HG02840 (cell line): Measurements from ENCODE around the gene STAU1.
"Not testable (repeated sequence)": the region's sequence is repeated elsewhere in the genome, so short reads cannot be mapped to it uniquely, and the experiment has no call there.

ENCODE experiments used
- ATAC-seq: cut with Tn5 transposase; IDR thresholded peaks from one replicate; pipeline ENCODE4 v1.9.1; 2021; ENCODE audit warnings: mild to moderate bottlenecking, moderate library complexity, moderate number of reproducible peaks; ENCODE audit not compliant: unreplicated experiment, low FRiP score

The STAU1 gene

DNA sequence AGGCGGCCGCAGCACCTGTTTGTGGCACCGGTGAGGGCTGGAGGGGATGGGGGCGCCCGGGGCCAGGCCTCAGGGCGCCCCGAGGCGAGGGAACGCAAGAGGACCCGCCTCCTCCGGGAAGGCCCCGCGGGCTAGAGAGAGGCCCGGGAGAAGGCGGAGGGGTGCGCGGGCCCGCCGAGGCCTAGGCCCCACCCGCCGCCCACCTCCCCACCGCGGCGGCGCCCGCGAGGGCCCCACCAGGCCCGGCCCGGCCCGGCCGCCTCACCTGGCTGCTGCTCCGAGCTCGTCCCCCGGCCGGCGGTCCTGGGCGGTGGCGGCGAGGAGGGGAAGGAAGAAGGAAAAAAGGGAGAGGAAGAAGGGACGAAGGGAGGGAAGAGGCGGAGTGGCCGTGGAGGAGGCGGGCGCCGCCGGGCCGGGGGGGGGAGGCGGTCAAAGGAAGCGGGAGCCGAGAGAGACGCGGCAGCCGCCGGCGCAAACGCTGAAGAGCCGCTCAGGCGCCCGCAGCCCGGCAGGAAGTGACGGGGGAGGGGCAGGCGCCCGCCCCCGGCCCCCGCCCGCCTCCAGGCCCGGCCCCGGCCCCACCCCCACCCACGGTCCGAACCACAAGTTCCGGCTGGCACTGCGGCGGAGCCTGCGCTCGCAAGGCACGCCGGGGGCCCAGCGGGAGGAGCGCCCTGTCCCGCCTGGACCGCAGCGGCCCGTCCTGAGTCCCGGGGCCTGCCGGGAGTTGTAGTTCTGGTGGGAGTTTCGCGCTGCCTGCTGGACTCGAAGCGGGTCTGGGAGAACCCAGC, at the start of gene STAU1:
STAU1 (minus strand) TSS at position 484 of the 791 bp plus-strand sequence. CDS start 22,133 bp downstream, outside the sequence.
- ATAC-seq: peak; percentile 77

GRCh38 chr20:49237531-49237930, 49.4 kb upstream of the STAU1 start:
- ATAC-seq: no peak

DNA sequence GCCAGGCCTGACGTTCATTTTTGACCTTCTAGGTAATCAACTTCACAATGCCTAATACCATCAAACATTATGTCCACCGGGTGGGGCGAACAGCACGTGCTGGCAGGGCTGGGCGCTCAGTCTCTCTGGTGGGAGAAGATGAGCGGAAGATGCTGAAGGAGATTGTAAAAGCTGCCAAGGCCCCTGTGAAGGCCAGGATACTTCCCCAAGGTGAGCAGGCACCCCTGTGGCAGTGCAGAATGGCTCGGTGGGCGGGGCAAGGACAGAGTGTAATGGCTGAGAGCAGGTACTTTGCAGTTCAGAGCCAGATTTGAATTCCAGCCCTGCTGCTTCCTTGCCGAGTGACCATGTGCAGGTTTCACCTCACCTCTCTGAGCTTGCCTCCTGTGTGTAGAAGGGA, 48.2 kb upstream of the STAU1 start:
- no peak for ATAC-seq

GRCh38 chr20:49234831-49235230, 46.7 kb upstream of the STAU1 start:
- no peak for ATAC-seq

DNA sequence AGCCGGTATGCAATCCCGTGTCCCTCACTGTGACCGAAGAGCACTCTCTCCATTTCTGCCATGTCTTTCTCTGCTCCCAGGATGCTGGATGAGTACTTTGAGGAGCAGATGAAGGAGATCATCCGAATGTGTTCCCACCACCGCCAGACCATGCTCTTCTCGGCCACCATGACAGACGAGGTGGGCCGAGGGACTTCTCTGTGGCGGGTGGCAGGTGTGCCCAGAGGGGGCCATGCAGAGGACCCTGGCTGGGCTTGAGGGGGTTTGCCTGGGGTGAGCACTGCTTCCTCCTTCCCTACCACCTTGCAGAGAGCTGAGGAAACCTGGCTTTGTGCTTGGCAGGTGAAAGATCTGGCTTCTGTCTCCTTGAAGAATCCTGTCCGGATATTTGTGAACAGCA, 45.1 kb upstream of the STAU1 start:
- ATAC-seq: no peak

DNA sequence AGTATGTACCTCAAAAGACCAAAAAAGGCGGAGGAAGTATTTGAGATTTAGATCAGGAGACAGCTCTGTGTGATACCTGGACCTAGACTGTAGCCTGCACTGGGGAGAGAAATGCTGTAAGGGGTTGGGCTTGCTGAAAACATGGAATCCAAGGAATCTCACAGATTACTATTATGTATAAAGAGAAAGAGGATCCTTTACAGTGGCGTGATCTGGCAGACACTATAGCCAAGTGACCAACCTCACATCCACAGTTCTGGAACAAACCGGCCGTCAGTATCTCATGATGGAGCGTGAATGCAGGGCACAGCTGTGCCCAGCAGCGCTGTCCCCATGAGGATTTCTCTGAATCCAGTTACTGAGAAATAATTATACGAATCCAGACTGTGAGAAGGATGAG, 43.3 kb upstream of the STAU1 start:
- ATAC-seq: no peak

GRCh38 chr20:49230561-49231133, 42.5 kb upstream of the STAU1 start:
- no peak for ATAC-seq

DNA sequence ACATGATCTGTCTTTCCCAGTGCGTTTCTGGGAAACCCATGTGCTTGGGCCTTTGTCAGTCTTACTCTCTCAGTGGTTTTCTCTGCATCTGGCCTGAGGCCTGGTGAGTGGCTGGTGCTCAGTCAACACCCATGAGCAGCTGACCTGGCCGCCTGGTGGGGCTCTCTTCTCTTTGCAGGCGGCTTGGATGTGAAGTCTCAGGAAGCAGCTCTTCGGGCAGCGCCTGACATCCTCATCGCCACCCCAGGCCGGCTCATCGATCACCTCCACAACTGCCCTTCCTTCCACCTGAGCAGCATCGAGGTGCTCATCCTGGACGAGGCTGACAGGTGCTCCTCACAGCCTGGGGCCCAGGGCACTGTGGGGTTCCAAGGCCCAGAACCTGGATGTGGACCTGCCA, 41.9 kb upstream of the STAU1 start:
- no peak for ATAC-seq

GRCh38 chr20:49229381-49229780, 41.2 kb upstream of the STAU1 start:
- no peak for ATAC-seq

- ATAC-seq: no peak
Measured at GRCh38 chr20:49228676-49229075, 40.5 kb upstream of the STAU1 start.

- no peak for ATAC-seq
Measured at GRCh38 chr20:49225896-49226295, 37.8 kb upstream of the STAU1 start.

DNA sequence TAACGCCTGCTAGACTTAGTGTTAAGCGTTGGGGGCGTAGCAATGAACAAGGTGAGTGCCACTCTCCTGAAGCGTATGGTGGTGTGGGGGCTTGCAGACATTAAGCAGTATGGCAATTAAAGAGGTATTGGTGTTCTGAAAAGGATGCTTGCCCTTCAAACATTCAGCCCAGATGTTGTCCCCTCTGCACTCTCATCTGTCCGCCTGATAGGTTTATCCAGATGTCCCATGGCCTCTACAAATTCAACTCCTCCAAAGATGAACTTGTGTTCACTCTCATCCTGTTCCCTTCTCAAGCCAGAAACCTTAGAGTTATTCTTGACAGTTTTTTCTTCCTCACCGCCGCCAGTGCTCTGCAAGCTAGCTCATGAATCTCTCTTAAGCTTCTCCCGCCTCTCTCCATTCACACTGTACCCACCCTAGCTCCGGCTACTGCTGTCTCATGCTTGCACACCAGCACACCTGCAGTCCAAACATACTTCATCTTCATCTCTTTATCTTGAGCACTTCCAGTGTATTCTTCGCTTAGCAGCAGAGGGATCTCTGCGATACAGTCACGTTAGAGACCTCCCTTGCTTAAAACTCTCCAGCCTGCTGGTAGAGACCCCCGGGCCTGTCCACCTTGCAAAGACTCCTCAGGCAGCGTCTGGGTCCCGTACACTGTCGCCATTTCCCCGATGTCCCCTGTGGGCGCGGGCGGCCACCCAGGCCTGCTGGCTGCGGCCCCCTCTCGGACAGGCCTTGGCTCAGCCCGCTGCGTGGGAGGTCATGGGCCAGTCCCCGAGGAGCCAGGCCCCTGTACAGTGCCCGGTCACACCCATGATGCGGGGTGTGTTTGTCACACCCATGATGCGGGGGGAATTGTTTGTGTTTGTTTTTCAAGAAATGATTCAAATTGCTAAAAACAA, 32.0 kb upstream of the STAU1 start:
- no peak for ATAC-seq

- ATAC-seq: peak; percentile 92
Measured at GRCh38 chr20:49219091-49219923, 31.2 kb upstream of the STAU1 start, which contains the start of gene DDX27. Gene DDX27, plus strand, starts transcription at chr20:49219416. Its CDS starts 33 bp downstream, at chr20:49219449.

GRCh38 chr20:49218739-49219090, 30.6 kb upstream of the STAU1 start:
- not testable (repeated sequence) for ATAC-seq

DNA sequence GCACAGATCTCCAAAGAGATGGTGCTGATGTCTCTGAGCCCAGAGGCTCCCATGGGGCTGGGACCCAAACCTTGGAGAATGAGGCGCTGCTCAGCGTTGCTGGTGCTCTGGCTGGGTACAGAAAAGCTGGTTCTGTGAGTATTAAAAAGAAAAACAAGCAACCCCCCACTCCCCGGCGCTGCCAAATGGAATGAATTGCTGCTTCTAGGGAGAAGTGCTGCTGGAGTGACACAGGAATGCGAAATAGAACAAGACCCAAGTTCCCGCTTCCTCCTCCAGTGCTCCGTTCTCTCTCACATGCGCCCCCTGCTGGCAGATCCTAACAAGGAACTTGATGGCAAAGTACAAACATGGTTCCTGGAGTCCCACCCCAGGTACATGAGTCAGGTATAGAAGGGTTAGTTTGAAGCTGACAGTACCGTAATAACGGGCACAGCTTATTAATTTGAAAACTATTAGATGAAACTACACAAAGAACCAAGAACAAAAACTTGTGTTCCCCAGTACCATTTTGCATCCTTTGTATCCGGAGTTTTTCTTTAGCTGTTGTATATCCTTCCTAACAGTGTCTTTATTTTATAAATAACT, 29.0 kb upstream of the STAU1 start:
- no peak for ATAC-seq

GRCh38 chr20:49215232-49215631, 27.1 kb upstream of the STAU1 start:
- no peak for ATAC-seq

- ATAC-seq: no peak
Measured at GRCh38 chr20:49214571-49214970, 26.4 kb upstream of the STAU1 start.

GRCh38 chr20:49210757-49211110, 22.6 kb upstream of the STAU1 start:
- no peak for ATAC-seq

DNA sequence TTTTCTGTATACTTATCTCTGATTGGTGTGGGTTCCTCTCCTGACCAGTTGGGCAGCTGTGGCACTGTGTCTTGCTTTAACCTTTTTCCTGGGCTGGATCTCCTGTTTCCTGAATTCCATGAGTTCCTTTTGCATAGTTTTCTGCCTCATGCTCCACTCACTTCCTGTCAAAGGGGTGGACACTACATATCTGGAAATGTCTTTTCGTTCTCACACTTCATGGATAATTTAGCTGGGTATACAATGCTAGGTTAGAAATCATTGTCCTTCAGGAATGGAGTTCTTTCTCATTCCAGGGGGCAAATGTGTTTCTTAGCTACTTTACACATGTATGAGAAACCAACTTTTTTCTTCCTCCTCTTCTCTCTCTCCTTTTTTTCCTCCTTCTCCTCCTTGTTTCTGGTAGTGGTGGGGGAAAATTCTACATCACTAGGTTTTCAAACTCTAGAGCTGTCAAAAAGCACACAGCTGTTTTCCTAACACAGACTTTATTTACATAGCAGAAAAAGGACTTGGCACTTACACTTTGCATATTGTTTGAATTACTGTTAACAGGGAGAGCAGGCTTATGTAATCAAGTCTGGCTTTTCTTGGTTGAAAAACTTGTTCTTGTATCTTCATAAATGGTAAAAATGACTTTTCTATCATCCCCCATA, 22.1 kb upstream of the STAU1 start:
- no peak for ATAC-seq
